Measurements from ENCODE around the gene U2AF1L4.

Gene U2AF1L4

GRCh38 chr19:35719402-35720162 is 25.6 kb downstream of the U2AF1L4 start:
- ATAC-seq (ENCODE audit: low read depth) (no peak), DNase-seq (ENCODE audit: low spot score) (peak; percentile 66)
- H3K27me3 ChIP-seq (ENCODE audit: insufficient read depth, poor library complexity, severe bottlenecking) = no peaks in the 10 kb centered on the region
- H3K4me1 ChIP-seq (ENCODE audit: insufficient read depth, poor library complexity, severe bottlenecking) = no peaks in the 10 kb centered on the region
- peak overlapping the region; percentile 73 for H3K4me3 ChIP-seq (ENCODE audit: severe bottlenecking)
- H3K36me3 ChIP-seq (ENCODE audit: low read depth) = peaks cover 42% of the 10 kb centered on the region
- no peak for TF ChIP-seq CTCF (IDR thresholded peaks at IDR 0.05; ENCODE audit: poor library complexity, severe bottlenecking)
- no peak overlapping the region for H3K27ac ChIP-seq (ENCODE audit: poor library complexity, severe bottlenecking)
- no peaks in the 10 kb centered on the region for H3K9me3 ChIP-seq (ENCODE audit: severe bottlenecking)

GRCh38 chr19:35718345-35719041 is 26.7 kb downstream of the U2AF1L4 start:
- ATAC-seq (ENCODE audit: low read depth) (no peak), DNase-seq (ENCODE audit: low spot score) (peak; percentile 68)
- Histone ChIP-seq H3K36me3 (ENCODE audit: low read depth) (peaks cover 31% of the 10 kb centered on the region), H3K4me1 (ENCODE audit: insufficient read depth, poor library complexity, severe bottlenecking) (no peaks in the 10 kb centered on the region), H3K27ac (ENCODE audit: poor library complexity, severe bottlenecking) (peak overlapping the region; percentile 83), H3K27me3 (ENCODE audit: insufficient read depth, poor library complexity, severe bottlenecking) (no peaks in the 10 kb centered on the region), H3K9me3 (ENCODE audit: severe bottlenecking) (no peaks in the 10 kb centered on the region), H3K4me3 (ENCODE audit: severe bottlenecking) (peak overlapping the region; percentile 73)
- TF ChIP-seq CTCF (IDR thresholded peaks at IDR 0.05; ENCODE audit: poor library complexity, severe bottlenecking) = no peak

DNA sequence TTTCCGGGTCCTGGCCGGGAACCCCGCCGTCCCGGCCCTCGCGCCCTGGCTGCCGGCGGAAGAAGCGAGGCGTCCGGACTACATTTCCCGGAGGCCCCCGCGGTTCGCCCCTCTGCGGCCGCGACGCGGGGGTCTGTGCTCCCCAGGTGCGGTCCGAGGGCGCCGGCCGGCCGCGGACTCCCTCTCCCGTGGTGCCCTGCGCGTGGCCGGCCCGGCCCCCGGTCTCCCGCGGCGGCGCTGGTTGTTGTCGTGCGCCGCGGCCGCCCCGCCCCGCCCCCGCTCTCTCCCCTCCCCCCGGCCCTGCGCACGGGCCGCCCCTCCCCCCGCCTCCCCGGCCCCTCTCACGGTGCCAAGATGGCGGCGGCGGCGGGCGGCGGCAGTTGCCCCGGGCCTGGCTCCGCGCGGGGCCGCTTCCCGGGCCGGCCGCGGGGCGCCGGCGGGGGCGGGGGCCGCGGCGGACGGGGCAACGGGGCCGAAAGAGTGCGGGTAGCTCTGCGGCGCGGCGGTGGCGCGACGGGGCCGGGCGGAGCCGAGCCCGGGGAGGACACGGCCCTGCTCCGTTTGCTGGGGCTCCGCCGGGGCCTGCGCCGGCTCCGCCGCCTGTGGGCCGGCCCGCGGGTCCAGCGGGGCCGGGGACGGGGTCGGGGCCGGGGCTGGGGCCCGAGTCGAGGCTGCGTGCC is 27.4 kb downstream of the U2AF1L4 start, which contains the start of gene KMT2B:
Gene KMT2B, plus strand, starts transcription at position 339 of the 680 bp plus-strand sequence. Its CDS starts 16 bp downstream, at position 355.
- Histone ChIP-seq H3K9me3 (ENCODE audit: severe bottlenecking) (no peaks in the 10 kb centered on the region), H3K27ac (ENCODE audit: poor library complexity, severe bottlenecking) (peak within 1 kb of the TSS; percentile 83), H3K27me3 (ENCODE audit: insufficient read depth, poor library complexity, severe bottlenecking) (no peaks in the 10 kb centered on the region), H3K4me1 (ENCODE audit: insufficient read depth, poor library complexity, severe bottlenecking) (no peaks in the 10 kb centered on the region), H3K36me3 (ENCODE audit: low read depth) (peaks cover 24% of the 10 kb centered on the region), H3K4me3 (ENCODE audit: severe bottlenecking) (peak within 1 kb of the TSS; percentile 73)
- peak; percentile 67 for ATAC-seq (ENCODE audit: low read depth)
- TF ChIP-seq CTCF (IDR thresholded peaks at IDR 0.05; ENCODE audit: poor library complexity, severe bottlenecking) = no peak
- peak; percentile 97 for DNase-seq (ENCODE audit: low spot score)

DNA sequence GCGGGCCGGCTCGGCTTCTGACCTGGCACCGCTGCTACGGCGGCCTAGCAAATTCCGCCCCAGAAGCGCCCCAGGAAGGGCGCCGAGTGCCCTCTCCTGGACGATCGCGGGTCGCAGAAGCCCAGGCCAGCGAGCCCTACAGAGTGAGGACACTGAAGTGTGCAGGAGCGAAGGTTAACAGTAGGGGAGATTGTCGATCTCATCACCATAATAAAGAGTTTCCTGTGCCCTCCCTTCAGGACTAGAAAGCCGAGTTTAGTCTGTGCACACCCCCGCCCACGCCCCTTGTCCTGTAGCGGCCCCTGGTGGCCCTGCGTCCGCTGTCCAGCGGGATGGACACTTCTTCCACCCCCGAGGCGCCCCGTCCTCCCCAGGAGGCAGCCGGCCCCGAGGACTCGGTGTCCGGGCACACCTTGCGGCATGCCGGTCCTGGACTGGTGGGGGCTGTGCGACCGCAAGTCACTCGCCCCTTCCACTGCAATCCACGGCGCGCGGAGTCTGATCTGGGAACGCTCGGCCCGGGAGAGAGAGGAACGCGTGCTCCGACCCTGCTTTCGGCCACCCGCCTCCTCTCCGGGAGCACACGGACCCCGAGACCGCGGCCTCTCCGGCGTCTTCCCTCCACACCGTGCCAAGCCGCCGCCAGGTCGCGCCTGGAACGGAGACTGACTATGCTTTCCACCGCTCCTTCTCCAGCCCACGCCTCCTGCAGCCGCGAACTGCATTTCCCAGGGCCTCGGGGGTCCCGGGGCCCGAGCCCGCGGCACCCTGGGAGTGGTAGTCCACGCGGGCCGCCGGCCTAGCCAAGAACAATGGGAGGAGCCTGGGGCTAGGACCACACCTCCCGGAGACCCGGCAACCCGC is 28.2 kb downstream of the U2AF1L4 start:
- no peaks in the 10 kb centered on the region for H3K9me3 ChIP-seq (ENCODE audit: severe bottlenecking)
- ATAC-seq (ENCODE audit: low read depth) = peak; percentile 82

More for the DNA sequence above, 28.2 kb downstream of the U2AF1L4 start:
- Histone ChIP-seq H3K27ac (ENCODE audit: poor library complexity, severe bottlenecking) (peak overlapping the region; percentile 83), H3K4me3 (ENCODE audit: severe bottlenecking) (peak overlapping the region; percentile 73), H3K36me3 (ENCODE audit: low read depth) (peaks cover 17% of the 10 kb centered on the region), H3K27me3 (ENCODE audit: insufficient read depth, poor library complexity, severe bottlenecking) (no peaks in the 10 kb centered on the region), H3K4me1 (ENCODE audit: insufficient read depth, poor library complexity, severe bottlenecking) (no peaks in the 10 kb centered on the region)
- peak; percentile 98 for TF ChIP-seq CTCF (IDR thresholded peaks at IDR 0.05; ENCODE audit: poor library complexity, severe bottlenecking)
- peak; percentile 84 for DNase-seq (ENCODE audit: low spot score)
